ENCODE data around the gene EPB41L4A.

GRCh38 chr5:112203229-112203628, 215.8 kb downstream of the EPB41L4A start:
- TF ChIP-seq NR2C2 (CRISPR knock-in tag; IDR thresholded peaks at IDR 0.05) (no peak), IRF1 (CRISPR knock-in tag; IDR thresholded peaks at IDR 0.05) (no peak), AR (CRISPR knock-in tag; IDR thresholded peaks at IDR 0.05) (no peak), FOXJ3 (CRISPR knock-in tag; IDR thresholded peaks at IDR 0.05; ENCODE audit: borderline replicate concordance) (no peak), TP53 (CRISPR knock-in tag; IDR thresholded peaks at IDR 0.05) (no peak), ETV6 (CRISPR knock-in tag; IDR thresholded peaks at IDR 0.05) (no peak), ATF3 (CRISPR knock-in tag; conservative IDR thresholded peaks at IDR 0.05) (no peak), KAT7 (CRISPR knock-in tag; IDR thresholded peaks at IDR 0.05; ENCODE audit: borderline replicate concordance) (no peak), CBFB (CRISPR knock-in tag; IDR thresholded peaks at IDR 0.05; ENCODE audit: low read depth) (no peak), E2F4 (CRISPR knock-in tag; IDR thresholded peaks at IDR 0.05; ENCODE audit: borderline replicate concordance, low read depth) (no peak), OVOL2 (CRISPR knock-in tag; IDR thresholded peaks at IDR 0.05; ENCODE audit: borderline replicate concordance) (no peak)
- TF ChIP-seq, protein P1, sequence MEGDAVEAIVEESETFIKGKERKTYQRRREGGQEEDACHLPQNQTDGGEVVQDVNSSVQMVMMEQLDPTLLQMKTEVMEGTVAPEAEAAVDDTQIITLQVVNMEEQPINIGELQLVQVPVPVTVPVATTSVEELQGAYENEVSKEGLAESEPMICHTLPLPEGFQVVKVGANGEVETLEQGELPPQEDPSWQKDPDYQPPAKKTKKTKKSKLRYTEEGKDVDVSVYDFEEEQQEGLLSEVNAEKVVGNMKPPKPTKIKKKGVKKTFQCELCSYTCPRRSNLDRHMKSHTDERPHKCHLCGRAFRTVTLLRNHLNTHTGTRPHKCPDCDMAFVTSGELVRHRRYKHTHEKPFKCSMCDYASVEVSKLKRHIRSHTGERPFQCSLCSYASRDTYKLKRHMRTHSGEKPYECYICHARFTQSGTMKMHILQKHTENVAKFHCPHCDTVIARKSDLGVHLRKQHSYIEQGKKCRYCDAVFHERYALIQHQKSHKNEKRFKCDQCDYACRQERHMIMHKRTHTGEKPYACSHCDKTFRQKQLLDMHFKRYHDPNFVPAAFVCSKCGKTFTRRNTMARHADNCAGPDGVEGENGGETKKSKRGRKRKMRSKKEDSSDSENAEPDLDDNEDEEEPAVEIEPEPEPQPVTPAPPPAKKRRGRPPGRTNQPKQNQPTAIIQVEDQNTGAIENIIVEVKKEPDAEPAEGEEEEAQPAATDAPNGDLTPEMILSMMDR (IDR thresholded peaks at IDR 0.05): no peak
- TF ChIP-seq, protein P2, sequence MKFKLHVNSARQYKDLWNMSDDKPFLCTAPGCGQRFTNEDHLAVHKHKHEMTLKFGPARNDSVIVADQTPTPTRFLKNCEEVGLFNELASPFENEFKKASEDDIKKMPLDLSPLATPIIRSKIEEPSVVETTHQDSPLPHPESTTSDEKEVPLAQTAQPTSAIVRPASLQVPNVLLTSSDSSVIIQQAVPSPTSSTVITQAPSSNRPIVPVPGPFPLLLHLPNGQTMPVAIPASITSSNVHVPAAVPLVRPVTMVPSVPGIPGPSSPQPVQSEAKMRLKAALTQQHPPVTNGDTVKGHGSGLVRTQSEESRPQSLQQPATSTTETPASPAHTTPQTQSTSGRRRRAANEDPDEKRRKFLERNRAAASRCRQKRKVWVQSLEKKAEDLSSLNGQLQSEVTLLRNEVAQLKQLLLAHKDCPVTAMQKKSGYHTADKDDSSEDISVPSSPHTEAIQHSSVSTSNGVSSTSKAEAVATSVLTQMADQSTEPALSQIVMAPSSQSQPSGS (CRISPR knock-in tag; IDR thresholded peaks at IDR 0.05; ENCODE audit: borderline replicate concordance, low read depth): no peak
- TF ChIP-seq, protein P3, sequence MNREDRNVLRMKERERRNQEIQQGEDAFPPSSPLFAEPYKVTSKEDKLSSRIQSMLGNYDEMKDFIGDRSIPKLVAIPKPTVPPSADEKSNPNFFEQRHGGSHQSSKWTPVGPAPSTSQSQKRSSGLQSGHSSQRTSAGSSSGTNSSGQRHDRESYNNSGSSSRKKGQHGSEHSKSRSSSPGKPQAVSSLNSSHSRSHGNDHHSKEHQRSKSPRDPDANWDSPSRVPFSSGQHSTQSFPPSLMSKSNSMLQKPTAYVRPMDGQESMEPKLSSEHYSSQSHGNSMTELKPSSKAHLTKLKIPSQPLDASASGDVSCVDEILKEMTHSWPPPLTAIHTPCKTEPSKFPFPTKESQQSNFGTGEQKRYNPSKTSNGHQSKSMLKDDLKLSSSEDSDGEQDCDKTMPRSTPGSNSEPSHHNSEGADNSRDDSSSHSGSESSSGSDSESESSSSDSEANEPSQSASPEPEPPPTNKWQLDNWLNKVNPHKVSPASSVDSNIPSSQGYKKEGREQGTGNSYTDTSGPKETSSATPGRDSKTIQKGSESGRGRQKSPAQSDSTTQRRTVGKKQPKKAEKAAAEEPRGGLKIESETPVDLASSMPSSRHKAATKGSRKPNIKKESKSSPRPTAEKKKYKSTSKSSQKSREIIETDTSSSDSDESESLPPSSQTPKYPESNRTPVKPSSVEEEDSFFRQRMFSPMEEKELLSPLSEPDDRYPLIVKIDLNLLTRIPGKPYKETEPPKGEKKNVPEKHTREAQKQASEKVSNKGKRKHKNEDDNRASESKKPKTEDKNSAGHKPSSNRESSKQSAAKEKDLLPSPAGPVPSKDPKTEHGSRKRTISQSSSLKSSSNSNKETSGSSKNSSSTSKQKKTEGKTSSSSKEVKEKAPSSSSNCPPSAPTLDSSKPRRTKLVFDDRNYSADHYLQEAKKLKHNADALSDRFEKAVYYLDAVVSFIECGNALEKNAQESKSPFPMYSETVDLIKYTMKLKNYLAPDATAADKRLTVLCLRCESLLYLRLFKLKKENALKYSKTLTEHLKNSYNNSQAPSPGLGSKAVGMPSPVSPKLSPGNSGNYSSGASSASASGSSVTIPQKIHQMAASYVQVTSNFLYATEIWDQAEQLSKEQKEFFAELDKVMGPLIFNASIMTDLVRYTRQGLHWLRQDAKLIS (CRISPR knock-in tag; IDR thresholded peaks at IDR 0.05; ENCODE audit: borderline replicate concordance): no peak
